Gastrocnemius medialis (tissue), 4 donors: Measurements from ENCODE around the gene PNMA8C. TPM values are rescaled to one million over a fixed set of nuclear protein-coding genes. Genes with fewer than 3 reads are reported as not detected.

Experiments used
- ATAC-seq, 2 donors: fragments of 150-250 bp; one replicate each; pipeline ENCODE4 v1.9.1; 2016
- DNase-seq, 2 donors: peaks; one replicate each; pipeline ENCODE4 v3.0.0-alpha.2; 2019
- H3K27ac ChIP-seq, 4 donors: fragments of 200-600 bp; sonication (generic); 1 replicate in 1 of 4; 2 replicates in 3 of 4; pipeline ENCODE4 v1.5.1; 2016 to 2018; ENCODE audit warnings: mild to moderate bottlenecking in 2 of 4, moderate library complexity in 1 of 4
- H3K27me3 ChIP-seq, 3 donors: fragments of 200-600 bp; sonication (generic) in 2 of 3; 1 replicate in 1 of 3; 2 replicates in 2 of 3; pipeline versions ENCODE4 v1.5.1 to v1.6.0; 2016 to 2019; ENCODE audit warnings: mild to moderate bottlenecking in 1 of 3, moderate library complexity in 1 of 3
- H3K36me3 ChIP-seq, 2 donors: fragments of 200-600 bp; sonication (generic) in 1 of 2; one replicate each; pipeline ENCODE4 v1.5.1; 2017 to 2018
- H3K4me1 ChIP-seq, 2 donors: fragments of 200-600 bp; sonication (generic) in 1 of 2; one replicate each; pipeline ENCODE4 v1.5.1; 2016 to 2017; ENCODE audit warnings: mild to moderate bottlenecking in 2 of 2
- H3K4me3 ChIP-seq, 4 donors: fragments of 200-600 bp; sonication (generic) in 3 of 4; 1 replicate in 1 of 4; 2 replicates in 3 of 4; pipeline ENCODE4 v1.5.1; 2016 to 2019; ENCODE audit warnings: mild to moderate bottlenecking in 2 of 4
- H3K9me3 ChIP-seq, 3 donors: fragments of 200-600 bp; sonication (generic) in 2 of 3; 1 replicate in 1 of 3; 2 replicates in 2 of 3; pipeline ENCODE4 v1.5.1; 2016 to 2019
- POLR2A ChIP-seq, 2 donors: fragments of 450-650 bp; IDR thresholded peaks; one replicate each; pipeline ENCODE4 v1.6.1; 2017; ENCODE audit warnings: antibody characterized with exemption in 2 of 2, mild to moderate bottlenecking in 2 of 2, moderate library complexity in 2 of 2
- in situ Hi-C, 4 donors: fragments of 200-750 bp; cut with MboI; loops; one replicate each; pipeline versions ENCODE4 v1.15.0 to v1.8.0; 2017; ENCODE audit warnings: low sequenced_read_pairs in 4 of 4
- intact Hi-C: fragments of 100-400 bp; cut with DNase I; formaldehyde crosslinking; loops from one replicate; pipeline ENCODE4 v1.15.1; 2023; ENCODE audit warnings: low total_unique reads
- total RNA-seq, 4 donors: library from RNA; depleted of rRNA; stranded (reverse); fragments of >200 nt; gene quantifications; one replicate each; pipeline versions ENCODE4 v1.1.0 to v1.2.3, GENCODE V29; 2016
- TF ChIP-seq, protein P1 (sequence below), 5 experiments: fragments of 450-650 bp in 3 of 5; fragments of 200-600 bp in 2 of 5; sonication (generic) in 2 of 5; IDR thresholded peaks in 4 of 5; conservative IDR thresholded peaks in 1 of 5; 1 replicate in 4 of 5; 2 replicates in 1 of 5; pipeline ENCODE4 v1.5.1; 2016 to 2019; ENCODE audit warnings: antibody characterized with exemption in 5 of 5, mild to moderate bottlenecking in 3 of 5, moderate library complexity in 3 of 5

PNMA8C gene
- total RNA-seq, 4 donors from 2014 or later: not detected

- H3K4me3 ChIP-seq: no peak overlapping the region
- ATAC-seq: peak in 1 of 2 donors; percentile 68
- peaks cover 5 to 9% of the 10 kb centered on the region in 2 donors for H3K4me1 ChIP-seq
- peak in 1 of 2 donors; percentile 42 for DNase-seq
- peak overlapping the region in 1 of 4 donors; percentile 22 for H3K27ac ChIP-seq
- in situ Hi-C loops: no loop called here
- H3K36me3 ChIP-seq: no peaks in the 10 kb centered on the region
- H3K9me3 ChIP-seq: no peaks in the 10 kb centered on the region
- H3K27me3 ChIP-seq: no peaks in the 10 kb centered on the region
- TF ChIP-seq, protein P1, sequence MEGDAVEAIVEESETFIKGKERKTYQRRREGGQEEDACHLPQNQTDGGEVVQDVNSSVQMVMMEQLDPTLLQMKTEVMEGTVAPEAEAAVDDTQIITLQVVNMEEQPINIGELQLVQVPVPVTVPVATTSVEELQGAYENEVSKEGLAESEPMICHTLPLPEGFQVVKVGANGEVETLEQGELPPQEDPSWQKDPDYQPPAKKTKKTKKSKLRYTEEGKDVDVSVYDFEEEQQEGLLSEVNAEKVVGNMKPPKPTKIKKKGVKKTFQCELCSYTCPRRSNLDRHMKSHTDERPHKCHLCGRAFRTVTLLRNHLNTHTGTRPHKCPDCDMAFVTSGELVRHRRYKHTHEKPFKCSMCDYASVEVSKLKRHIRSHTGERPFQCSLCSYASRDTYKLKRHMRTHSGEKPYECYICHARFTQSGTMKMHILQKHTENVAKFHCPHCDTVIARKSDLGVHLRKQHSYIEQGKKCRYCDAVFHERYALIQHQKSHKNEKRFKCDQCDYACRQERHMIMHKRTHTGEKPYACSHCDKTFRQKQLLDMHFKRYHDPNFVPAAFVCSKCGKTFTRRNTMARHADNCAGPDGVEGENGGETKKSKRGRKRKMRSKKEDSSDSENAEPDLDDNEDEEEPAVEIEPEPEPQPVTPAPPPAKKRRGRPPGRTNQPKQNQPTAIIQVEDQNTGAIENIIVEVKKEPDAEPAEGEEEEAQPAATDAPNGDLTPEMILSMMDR (IDR thresholded peaks at IDR 0.05 in 4 of 5, conservative IDR thresholded peaks at IDR 0.05 in 1 of 5): no peak
- no peak for TF ChIP-seq POLR2A (IDR thresholded peaks at IDR 0.05)
- intact Hi-C loops: no loop called here
These were observed 22.6 kb upstream of the PNMA8C start for GRCh38 chr19:46451352-46451751.

DNA sequence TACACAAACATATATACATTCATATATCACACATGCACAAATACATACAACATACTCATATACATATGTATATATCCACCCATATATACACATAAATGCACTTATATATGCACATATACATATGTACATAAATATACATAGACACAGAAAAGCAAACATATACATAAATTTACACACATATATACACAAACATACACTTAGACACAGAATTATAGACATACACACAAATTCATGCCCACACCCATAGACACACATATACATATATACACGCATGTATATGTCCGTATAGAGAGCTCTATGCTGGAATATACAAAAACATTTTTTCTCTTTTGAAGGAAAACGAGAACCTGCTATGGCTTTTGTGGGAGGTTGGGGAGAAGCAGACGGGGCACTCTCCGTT lies 22.0 kb upstream of the PNMA8C start:
- Histone ChIP-seq H3K36me3 (no peaks in the 10 kb centered on the region), H3K27ac (peak overlapping the region in 1 of 4 donors; percentile 22), H3K4me3 (no peak overlapping the region), H3K4me1 (peaks cover 5 to 9% of the 10 kb centered on the region in 2 donors), H3K27me3 (no peaks in the 10 kb centered on the region), H3K9me3 (no peaks in the 10 kb centered on the region)
- no peak for ATAC-seq
- TF ChIP-seq, protein P1 (IDR thresholded peaks at IDR 0.05 in 4 of 5, conservative IDR thresholded peaks at IDR 0.05 in 1 of 5): no peak
- TF ChIP-seq POLR2A (IDR thresholded peaks at IDR 0.05): no peak
- in situ Hi-C loops: no loop called here
- no peak for DNase-seq
- intact Hi-C loops: no loop called here

DNA sequence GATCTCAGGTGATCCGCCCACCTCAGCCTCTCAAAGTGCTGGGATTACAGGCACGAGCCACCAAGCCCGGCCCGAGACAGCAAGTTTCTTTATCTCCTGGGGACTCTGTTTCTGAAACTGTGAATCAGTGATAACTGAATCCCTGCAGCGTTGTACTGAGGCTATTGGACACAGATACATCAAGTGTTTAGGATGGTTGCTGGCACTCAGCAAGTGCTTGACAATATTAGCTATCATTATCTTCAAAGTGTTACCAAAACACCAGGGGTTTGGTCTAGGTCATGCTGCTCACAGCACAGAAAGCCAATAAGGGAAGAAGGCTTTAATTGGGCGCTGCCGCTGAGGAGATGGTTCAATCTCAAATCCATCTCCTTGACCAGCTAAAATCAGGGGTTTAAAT lies 20.5 kb upstream of the PNMA8C start:
- Histone ChIP-seq H3K27ac (no peak overlapping the region), H3K4me1 (peaks cover 5 to 9% of the 10 kb centered on the region in 2 donors), H3K27me3 (no peaks in the 10 kb centered on the region), H3K4me3 (no peak overlapping the region), H3K9me3 (no peaks in the 10 kb centered on the region), H3K36me3 (no peaks in the 10 kb centered on the region)
- no peak for DNase-seq
- ATAC-seq: no peak
- TF ChIP-seq POLR2A (IDR thresholded peaks at IDR 0.05): no peak
- TF ChIP-seq, protein P1 (IDR thresholded peaks at IDR 0.05 in 4 of 5, conservative IDR thresholded peaks at IDR 0.05 in 1 of 5): no peak
- intact Hi-C loops (no loop called here), in situ Hi-C loops (no loop called here)

DNA sequence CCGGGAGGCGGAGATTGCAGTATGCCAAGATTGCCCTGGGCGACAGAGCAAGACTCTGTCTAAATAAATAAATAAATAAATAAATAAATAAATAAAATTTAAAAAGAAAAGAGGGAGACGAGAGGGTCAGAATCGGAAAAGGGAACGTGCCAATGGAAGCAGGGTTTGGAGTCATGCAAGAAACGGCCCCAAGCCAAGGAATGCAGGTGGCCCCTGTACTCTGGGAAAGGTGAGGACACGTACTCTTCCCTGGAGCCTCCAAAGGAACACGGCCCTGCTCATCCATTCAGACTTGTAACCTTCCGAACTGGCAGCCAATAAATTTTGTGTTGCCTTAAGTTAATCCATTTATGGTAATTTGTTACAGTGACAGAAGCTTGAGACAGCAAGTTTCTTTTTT lies 19.9 kb upstream of the PNMA8C start:
- Histone ChIP-seq H3K4me3 (no peak overlapping the region), H3K9me3 (no peaks in the 10 kb centered on the region), H3K36me3 (no peaks in the 10 kb centered on the region), H3K27me3 (no peaks in the 10 kb centered on the region), H3K27ac (no peak overlapping the region), H3K4me1 (peaks cover 5 to 9% of the 10 kb centered on the region in 2 donors)
- in situ Hi-C loops: no loop called here
- TF ChIP-seq, protein P1 (IDR thresholded peaks at IDR 0.05 in 4 of 5, conservative IDR thresholded peaks at IDR 0.05 in 1 of 5): no peak
- intact Hi-C loops: no loop called here
- ATAC-seq (no peak), DNase-seq (no peak)

- intact Hi-C loops: no loop called here
- no peaks in the 10 kb centered on the region for H3K27me3 ChIP-seq
- H3K4me3 ChIP-seq: no peak overlapping the region
- in situ Hi-C loops: no loop called here
- TF ChIP-seq, protein P1 (IDR thresholded peaks at IDR 0.05 in 4 of 5, conservative IDR thresholded peaks at IDR 0.05 in 1 of 5): no peak
- no peak for TF ChIP-seq POLR2A (IDR thresholded peaks at IDR 0.05)
- H3K36me3 ChIP-seq: no peaks in the 10 kb centered on the region
- no peaks in the 10 kb centered on the region for H3K9me3 ChIP-seq
- peaks cover 5 to 14% of the 10 kb centered on the region in 2 donors for H3K4me1 ChIP-seq
- H3K27ac ChIP-seq: no peak overlapping the region
- no peak for ATAC-seq
- no peak for DNase-seq
These were observed 19.1 kb upstream of the PNMA8C start for GRCh38 chr19:46447824-46448223.
